ENCODE data around the gene ZNF41.

The ZNF41 gene

DNA sequence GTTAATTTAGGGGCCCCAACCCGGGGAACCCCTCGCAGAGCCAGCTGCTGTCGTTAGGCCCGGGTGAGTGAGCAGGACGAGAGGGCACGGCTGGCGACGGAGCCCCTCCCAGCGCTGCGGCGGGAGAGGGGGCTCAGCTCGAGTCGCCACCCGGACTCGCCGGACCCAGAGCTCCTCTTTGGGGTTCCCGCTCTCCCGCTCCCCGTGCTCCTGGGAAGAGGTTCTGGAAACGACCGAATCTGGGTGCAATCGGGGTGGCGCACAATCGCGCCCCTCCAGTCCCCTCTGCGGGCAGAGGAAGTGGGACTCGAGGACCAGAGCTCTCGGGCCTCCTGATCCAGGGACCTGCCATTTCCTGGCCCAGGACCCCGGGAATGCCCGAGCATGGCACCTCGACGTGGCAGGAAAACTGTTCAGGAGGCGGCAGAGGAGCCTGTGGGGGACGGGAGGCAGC is 40.7 kb upstream of the ZNF41 start:
- no peaks in the 10 kb centered on the region for H3K79me2 ChIP-seq (ENCODE audit: insufficient read depth, low read length)
- no peak for TF ChIP-seq CTCF (IDR thresholded peaks at IDR 0.05; ENCODE audit: borderline replicate concordance, extremely low read depth, low read length, poor library complexity, severe bottlenecking)
- TF ChIP-seq EZH2 (IDR thresholded peaks at IDR 0.05; ENCODE audit: borderline replicate concordance, low read depth, low read length, severe bottlenecking), result no peak
- ATAC-seq (ENCODE audit: insufficient read depth, low read depth), result no peak; the same call in 1 of the 3 replicates
- no peaks in the 10 kb centered on the region for H3K27me3 ChIP-seq (ENCODE audit: insufficient read depth, low read length, poor library complexity)
- no peaks in the 10 kb centered on the region for H3K9me3 ChIP-seq (ENCODE audit: insufficient read depth, low read length, severe bottlenecking)
- no peaks in the 10 kb centered on the region for H3K36me3 ChIP-seq (ENCODE audit: insufficient read depth, low read length)
- peak overlapping the region; percentile 67 for H3K9ac ChIP-seq (ENCODE audit: low read depth, low read length)
- H3K4me3 ChIP-seq (ENCODE audit: low read depth in 1 of 2, low read length in 2 of 2), result peak overlapping the region; percentile 25 to 78; a peak in 3 of 4 replicates
- peaks cover 12% of the 10 kb centered on the region for H3K4me1 ChIP-seq (ENCODE audit: insufficient read depth, low read length)
- DNase-seq, result no peak
- no peaks in the 10 kb centered on the region for H4K20me1 ChIP-seq (ENCODE audit: insufficient read depth, low read length)
- peak overlapping the region; percentile 99 for H3K4me2 ChIP-seq (ENCODE audit: insufficient read depth, low read length)
- peak overlapping the region; percentile 81 for H2AFZ ChIP-seq (ENCODE audit: low read depth, low read length)
- peak overlapping the region; percentile 16; the same call in 1 of the 2 replicates for H3K27ac ChIP-seq (ENCODE audit: low read length)

- Histone ChIP-seq H3K4me3 (ENCODE audit: low read depth in 1 of 2, low read length in 2 of 2) (peak overlapping the region; percentile 25 to 78; a peak in 3 of 4 replicates), H3K27ac (ENCODE audit: low read length) (peak overlapping the region; percentile 20; the same call in 1 of the 2 replicates), H3K4me1 (ENCODE audit: insufficient read depth, low read length) (peaks cover 12% of the 10 kb centered on the region), H4K20me1 (ENCODE audit: insufficient read depth, low read length) (no peaks in the 10 kb centered on the region), H3K9ac (ENCODE audit: low read depth, low read length) (peak overlapping the region; percentile 67), H3K79me2 (ENCODE audit: insufficient read depth, low read length) (no peaks in the 10 kb centered on the region), H2AFZ (ENCODE audit: low read depth, low read length) (peak overlapping the region; percentile 81), H3K4me2 (ENCODE audit: insufficient read depth, low read length) (peak overlapping the region; percentile 99), H3K36me3 (ENCODE audit: insufficient read depth, low read length) (no peaks in the 10 kb centered on the region), H3K27me3 (ENCODE audit: insufficient read depth, low read length, poor library complexity) (no peaks in the 10 kb centered on the region), H3K9me3 (ENCODE audit: insufficient read depth, low read length, severe bottlenecking) (no peaks in the 10 kb centered on the region)
- DNase-seq, result peak; percentile 79
- peak; percentile 98 for ATAC-seq (ENCODE audit: insufficient read depth, low read depth)
- TF ChIP-seq EZH2 (IDR thresholded peaks at IDR 0.05; ENCODE audit: borderline replicate concordance, low read depth, low read length, severe bottlenecking) (no peak), CTCF (IDR thresholded peaks at IDR 0.05; ENCODE audit: borderline replicate concordance, extremely low read depth, low read length, poor library complexity, severe bottlenecking) (peak; percentile 84)
Observed at GRCh38 chrX:47523297-47523696, 40.3 kb upstream of the ZNF41 start.

DNA sequence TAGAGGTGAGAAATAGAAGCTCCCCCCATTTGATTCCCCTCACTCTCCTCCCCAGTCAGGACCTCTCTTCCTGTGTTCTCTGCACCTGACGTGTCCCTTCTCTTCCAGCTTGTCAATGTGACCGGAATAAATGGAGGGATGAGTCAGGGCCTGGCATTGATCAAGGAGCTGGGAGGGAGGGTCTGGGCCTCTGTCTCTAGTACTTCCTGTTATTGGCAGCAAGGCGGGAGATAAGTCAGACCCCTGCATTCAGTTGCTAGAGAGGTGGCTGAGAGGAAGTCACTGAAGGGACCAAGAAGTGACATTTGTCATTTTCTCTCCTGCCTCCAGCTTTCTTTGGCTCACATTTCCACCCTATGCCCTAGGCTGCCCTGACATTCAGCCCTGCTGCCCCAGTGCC is 35.1 kb upstream of the ZNF41 start:
- ATAC-seq (ENCODE audit: insufficient read depth, low read depth), result no peak

More for the DNA sequence above, 35.1 kb upstream of the ZNF41 start:
- H3K9me3 ChIP-seq (ENCODE audit: insufficient read depth, low read length, severe bottlenecking), result no peaks in the 10 kb centered on the region
- H3K27ac ChIP-seq (ENCODE audit: low read length), result no peak overlapping the region
- H3K9ac ChIP-seq (ENCODE audit: low read depth, low read length), result no peak overlapping the region
- H3K79me2 ChIP-seq (ENCODE audit: insufficient read depth, low read length), result no peaks in the 10 kb centered on the region
- peaks cover 17% of the 10 kb centered on the region for H3K4me1 ChIP-seq (ENCODE audit: insufficient read depth, low read length)
- no peak for TF ChIP-seq CTCF (IDR thresholded peaks at IDR 0.05; ENCODE audit: borderline replicate concordance, extremely low read depth, low read length, poor library complexity, severe bottlenecking)
- TF ChIP-seq EZH2 (IDR thresholded peaks at IDR 0.05; ENCODE audit: borderline replicate concordance, low read depth, low read length, severe bottlenecking), result no peak
- no peaks in the 10 kb centered on the region for H3K36me3 ChIP-seq (ENCODE audit: insufficient read depth, low read length)
- H4K20me1 ChIP-seq (ENCODE audit: insufficient read depth, low read length), result no peaks in the 10 kb centered on the region
- no peak overlapping the region for H3K4me3 ChIP-seq (ENCODE audit: low read depth in 1 of 2, low read length in 2 of 2)
- no peak overlapping the region; the same call in 1 of the 2 replicates for H2AFZ ChIP-seq (ENCODE audit: low read depth, low read length)
- no peak overlapping the region for H3K4me2 ChIP-seq (ENCODE audit: insufficient read depth, low read length)
- DNase-seq, result no peak
- H3K27me3 ChIP-seq (ENCODE audit: insufficient read depth, low read length, poor library complexity), result no peaks in the 10 kb centered on the region

Data from DND-41 (cell line).